Sigmoid colon (tissue), 7 donors: ENCODE data around the gene RASGRP2. TPM values are rescaled to one million over a fixed set of nuclear protein-coding genes. Genes with fewer than 3 reads are reported as not detected.

Experiments used
- DNase-seq: peaks from one replicate; pipeline ENCODE4 v3.0.0-alpha.2; 2019
- H3K27ac ChIP-seq, 4 donors: fragments of 200-600 bp; sonication (generic); one replicate each; pipeline ENCODE4 v1.5.1; 2016 to 2019; ENCODE audit warnings: mild to moderate bottlenecking in 1 of 4
- H3K27me3 ChIP-seq, 3 donors: fragments of 200-600 bp; sonication (generic); one replicate each; pipeline ENCODE4 v1.5.1; 2019; ENCODE audit warnings: mild to moderate bottlenecking in 1 of 3
- H3K36me3 ChIP-seq, 4 donors: fragments of 200-600 bp; sonication (generic); one replicate each; pipeline ENCODE4 v1.5.1; 2016 to 2019
- H3K4me1 ChIP-seq, 4 donors: fragments of 200-600 bp; sonication (generic); one replicate each; pipeline ENCODE4 v1.5.1; 2017 to 2019
- H3K4me3 ChIP-seq, 4 donors: fragments of 200-600 bp; sonication (generic); one replicate each; pipeline ENCODE4 v1.5.1; 2017 to 2019; ENCODE audit warnings: mild to moderate bottlenecking in 2 of 4, moderate library complexity in 1 of 4
- H3K9me3 ChIP-seq, 4 donors: fragments of 200-600 bp in 3 of 4; sonication (generic) in 3 of 4; one replicate each; pipeline versions ENCODE4 v1.5.1 to v1.6.1; 2013 to 2019
- EP300 ChIP-seq, 4 donors: sonication (generic); formaldehyde crosslinking; IDR thresholded peaks; one replicate each; pipeline ENCODE4 v1.6.1; 2017; ENCODE audit warnings: antibody characterized with exemption in 4 of 4
- POLR2A ChIP-seq, 2 donors: fragments of 450-650 bp; IDR thresholded peaks; one replicate each; pipeline ENCODE4 v1.6.1; 2016; ENCODE audit warnings: antibody characterized with exemption in 2 of 2, mild to moderate bottlenecking in 2 of 2, moderate library complexity in 2 of 2
- POLR2AphosphoS5 ChIP-seq, 4 donors: sonication (generic); formaldehyde crosslinking; IDR thresholded peaks; one replicate each; pipeline ENCODE4 v1.6.1; 2017; ENCODE audit warnings: antibody characterized with exemption in 4 of 4
- WGBS, 2 donors: extraction: QIAGEN DNeasy Blood & Tissue Kit; methylation state at CpG; one replicate each; pipeline ENCODE4 v1.1.7; 2013; 5-methylcytosine and 5-hydroxymethylcytosine counted together
- intact Hi-C: fragments of 100-400 bp; cut with DNase I; formaldehyde crosslinking; loops from one replicate; pipeline ENCODE4 v1.15.1; 2023
- polyA plus RNA-seq, 3 donors: library from polyadenylated mRNA; stranded (reverse); fragments of 200-250 nt; gene quantifications; one replicate each; pipeline ENCODE4 v1.2.3, GENCODE V29; 2013
- total RNA-seq, 4 donors: library from RNA; depleted of rRNA; stranded (reverse); fragments of >200 nt; gene quantifications; one replicate each; pipeline ENCODE4 v1.1.0, GENCODE V29; 2016
- TF ChIP-seq, protein P1 (sequence below), 4 experiments: fragments of 450-650 bp in 3 of 4; fragments of 200-600 bp in 1 of 4; IDR thresholded peaks; one replicate each; pipeline ENCODE4 v1.5.1; 2016 to 2019; ENCODE audit warnings: antibody characterized with exemption in 4 of 4, mild to moderate bottlenecking in 3 of 4, moderate library complexity in 2 of 4
- donor health status: healthy with polysubstance abuse.
- donor health status: Bipolar disorder and iron deficiency.
- donor health status: healthy.

Gene RASGRP2
- total RNA-seq (10 to 100 TPM; 26.7 to 77.0 (median 27.8) TPM), polyA plus RNA-seq (100 to 1,000 TPM in 1 of 3 donors, 1 to 10 TPM in 2; 2.1 to 101 (median 4.8) TPM)

DNA sequence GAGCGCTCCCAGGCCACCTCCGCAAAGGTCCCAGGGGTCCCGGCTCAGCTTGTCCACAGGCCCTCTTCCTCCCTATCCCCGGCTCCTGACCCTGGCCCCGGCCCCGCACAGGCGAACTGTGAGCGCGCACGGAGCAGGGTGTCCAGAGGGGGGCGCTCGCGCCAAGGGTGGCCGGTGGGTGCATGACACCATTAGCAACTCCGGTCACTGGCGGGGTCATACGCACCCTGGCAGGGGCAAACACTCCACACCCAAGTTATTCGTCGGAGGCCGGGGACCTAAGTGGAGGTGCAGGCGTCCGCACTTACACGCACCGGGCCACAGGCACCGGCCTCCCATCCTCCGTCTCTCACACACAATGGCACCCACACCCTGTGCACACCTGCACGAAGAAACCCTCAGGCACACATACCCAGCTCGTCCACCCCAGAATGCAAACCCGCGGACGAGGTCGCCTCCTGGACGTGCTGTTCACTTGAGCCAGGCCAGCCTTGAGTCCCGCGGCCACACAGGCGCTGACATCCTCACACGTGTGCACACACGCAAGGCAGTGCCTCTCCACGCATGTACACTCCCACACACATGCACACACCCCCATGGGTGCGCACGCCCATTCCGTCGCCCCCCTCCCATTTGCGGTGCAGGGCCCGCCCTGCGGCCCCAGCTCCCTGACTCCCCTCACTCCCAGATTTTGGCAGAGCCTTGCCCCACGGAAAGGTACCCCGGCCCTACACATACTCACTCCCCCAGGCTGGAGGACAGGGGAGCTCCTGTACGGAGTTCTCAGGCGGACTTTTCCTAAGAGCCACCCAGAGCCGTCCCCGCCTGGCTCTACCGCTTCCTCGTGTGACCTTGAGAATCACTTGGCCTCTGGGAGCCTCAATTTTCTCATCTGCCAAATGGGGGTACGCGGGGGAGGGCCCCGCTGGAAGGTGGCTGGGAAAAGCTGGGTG, at the start of gene RASGRP2:
RASGRP2 (minus strand) TSS at position 552 of the 953 bp plus-strand sequence. CDS start 1,276 bp downstream, outside the sequence.
- TF ChIP-seq, protein P1, sequence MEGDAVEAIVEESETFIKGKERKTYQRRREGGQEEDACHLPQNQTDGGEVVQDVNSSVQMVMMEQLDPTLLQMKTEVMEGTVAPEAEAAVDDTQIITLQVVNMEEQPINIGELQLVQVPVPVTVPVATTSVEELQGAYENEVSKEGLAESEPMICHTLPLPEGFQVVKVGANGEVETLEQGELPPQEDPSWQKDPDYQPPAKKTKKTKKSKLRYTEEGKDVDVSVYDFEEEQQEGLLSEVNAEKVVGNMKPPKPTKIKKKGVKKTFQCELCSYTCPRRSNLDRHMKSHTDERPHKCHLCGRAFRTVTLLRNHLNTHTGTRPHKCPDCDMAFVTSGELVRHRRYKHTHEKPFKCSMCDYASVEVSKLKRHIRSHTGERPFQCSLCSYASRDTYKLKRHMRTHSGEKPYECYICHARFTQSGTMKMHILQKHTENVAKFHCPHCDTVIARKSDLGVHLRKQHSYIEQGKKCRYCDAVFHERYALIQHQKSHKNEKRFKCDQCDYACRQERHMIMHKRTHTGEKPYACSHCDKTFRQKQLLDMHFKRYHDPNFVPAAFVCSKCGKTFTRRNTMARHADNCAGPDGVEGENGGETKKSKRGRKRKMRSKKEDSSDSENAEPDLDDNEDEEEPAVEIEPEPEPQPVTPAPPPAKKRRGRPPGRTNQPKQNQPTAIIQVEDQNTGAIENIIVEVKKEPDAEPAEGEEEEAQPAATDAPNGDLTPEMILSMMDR (IDR thresholded peaks at IDR 0.05) = peak; percentile 65 to 80 (median 72)
- TF ChIP-seq POLR2A (IDR thresholded peaks at IDR 0.05) (no peak), EP300 (IDR thresholded peaks at IDR 0.05) (no peak), POLR2AphosphoS5 (IDR thresholded peaks at IDR 0.05) (peak; percentile 34 to 74 (median 53))
- H3K4me1 ChIP-seq = peaks cover 0 to 50% (median 45%) of the 10 kb centered on the region in 4 donors
- no peaks in the 10 kb centered on the region for H3K27me3 ChIP-seq
- WGBS, 2 donors = 1 to 2% methylated on average over 57 of the region's 57 CpGs
- DNase-seq = peak; percentile 93
- peak within 1 kb of the TSS; percentile 95 to 98 (median 96) for H3K27ac ChIP-seq
- H3K36me3 ChIP-seq = peaks cover 0 to 8% (median 0%) of the 10 kb centered on the region in 4 donors
- peak within 1 kb of the TSS; percentile 37 to 86 (median 68) for H3K4me3 ChIP-seq
- no peaks in the 10 kb centered on the region for H3K9me3 ChIP-seq
- intact Hi-C loops = loop anchor here (2.0 kb wide), 1 partner anchor 35 kb away; the partner anchor contains the start of gene SF1

DNA sequence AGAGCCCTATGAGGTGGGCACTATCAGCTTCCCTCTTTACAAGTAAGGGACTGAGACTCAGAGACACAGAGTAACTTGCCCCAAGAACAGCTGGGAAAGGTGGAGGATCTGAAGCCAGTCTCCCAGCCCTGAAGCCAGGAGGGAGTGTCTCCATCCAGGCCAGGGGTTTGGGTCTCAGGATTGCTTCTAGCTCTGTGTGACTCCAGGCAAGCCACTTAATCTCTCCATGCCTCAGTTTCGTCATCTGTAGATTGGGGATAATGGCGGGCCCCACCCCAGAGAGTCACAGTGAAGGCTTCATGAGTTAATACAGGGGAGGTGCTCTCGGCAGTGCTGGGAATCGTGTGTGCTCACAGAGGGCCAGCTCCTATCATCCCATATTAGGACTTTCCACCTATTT, 48.5 kb upstream of the RASGRP2 start:
- Histone ChIP-seq H3K4me1 (peaks cover 0 to 7% (median 4%) of the 10 kb centered on the region in 4 donors), H3K9me3 (no peaks in the 10 kb centered on the region), H3K36me3 (peaks cover 4 to 50% (median 12%) of the 10 kb centered on the region in 4 donors), H3K4me3 (no peak overlapping the region), H3K27ac (no peak overlapping the region), H3K27me3 (no peaks in the 10 kb centered on the region)
- DNase-seq = no peak
- intact Hi-C loops = no loop called here
- TF ChIP-seq EP300 (IDR thresholded peaks at IDR 0.05) (no peak), POLR2AphosphoS5 (IDR thresholded peaks at IDR 0.05) (no peak), POLR2A (IDR thresholded peaks at IDR 0.05) (no peak)
- TF ChIP-seq, protein P1 (IDR thresholded peaks at IDR 0.05) = no peak
- 94 to 97% methylated on average over 4 of the region's 4 CpGs for WGBS, 2 donors

DNA sequence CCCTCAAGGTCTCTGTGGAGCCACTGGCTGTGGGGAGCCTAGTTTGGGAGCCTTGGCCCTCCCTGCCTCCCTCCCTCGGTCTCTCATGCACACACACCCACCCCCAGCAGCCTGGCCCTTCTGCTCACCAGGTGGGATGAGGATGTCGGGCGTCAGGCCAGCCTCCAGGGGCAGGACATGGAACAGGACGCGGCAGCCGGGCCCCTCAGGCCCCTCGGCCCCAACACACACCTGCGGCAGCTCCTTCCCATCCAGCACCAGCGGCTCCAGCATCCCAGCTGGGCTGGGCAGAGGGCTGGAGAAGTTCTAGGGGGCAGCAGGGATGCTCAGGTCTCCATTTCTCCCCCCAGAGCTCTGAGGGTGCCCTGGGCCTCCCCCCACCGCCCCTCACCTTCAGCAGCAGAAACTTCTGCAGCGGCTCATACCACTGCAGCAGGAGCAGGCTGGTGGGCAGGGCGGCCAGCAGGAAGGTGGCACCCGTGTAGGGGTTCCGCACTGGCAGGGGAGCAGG, 47.9 kb upstream of the RASGRP2 start:
- Histone ChIP-seq H3K9me3 (no peaks in the 10 kb centered on the region), H3K27ac (no peak overlapping the region), H3K4me1 (peaks cover 0 to 9% (median 6%) of the 10 kb centered on the region in 4 donors), H3K4me3 (no peak overlapping the region), H3K36me3 (peaks cover 0 to 44% (median 10%) of the 10 kb centered on the region in 4 donors), H3K27me3 (no peaks in the 10 kb centered on the region)
- TF ChIP-seq, protein P1 (IDR thresholded peaks at IDR 0.05) = no peak
- no peak for TF ChIP-seq POLR2AphosphoS5 (IDR thresholded peaks at IDR 0.05)
- no peak for TF ChIP-seq EP300 (IDR thresholded peaks at IDR 0.05)
- no peak for TF ChIP-seq POLR2A (IDR thresholded peaks at IDR 0.05)
- intact Hi-C loops = no loop called here
- peak; percentile 64 for DNase-seq
- 95 to 97% methylated on average over 14 of the region's 14 CpGs for WGBS, 2 donors

DNA sequence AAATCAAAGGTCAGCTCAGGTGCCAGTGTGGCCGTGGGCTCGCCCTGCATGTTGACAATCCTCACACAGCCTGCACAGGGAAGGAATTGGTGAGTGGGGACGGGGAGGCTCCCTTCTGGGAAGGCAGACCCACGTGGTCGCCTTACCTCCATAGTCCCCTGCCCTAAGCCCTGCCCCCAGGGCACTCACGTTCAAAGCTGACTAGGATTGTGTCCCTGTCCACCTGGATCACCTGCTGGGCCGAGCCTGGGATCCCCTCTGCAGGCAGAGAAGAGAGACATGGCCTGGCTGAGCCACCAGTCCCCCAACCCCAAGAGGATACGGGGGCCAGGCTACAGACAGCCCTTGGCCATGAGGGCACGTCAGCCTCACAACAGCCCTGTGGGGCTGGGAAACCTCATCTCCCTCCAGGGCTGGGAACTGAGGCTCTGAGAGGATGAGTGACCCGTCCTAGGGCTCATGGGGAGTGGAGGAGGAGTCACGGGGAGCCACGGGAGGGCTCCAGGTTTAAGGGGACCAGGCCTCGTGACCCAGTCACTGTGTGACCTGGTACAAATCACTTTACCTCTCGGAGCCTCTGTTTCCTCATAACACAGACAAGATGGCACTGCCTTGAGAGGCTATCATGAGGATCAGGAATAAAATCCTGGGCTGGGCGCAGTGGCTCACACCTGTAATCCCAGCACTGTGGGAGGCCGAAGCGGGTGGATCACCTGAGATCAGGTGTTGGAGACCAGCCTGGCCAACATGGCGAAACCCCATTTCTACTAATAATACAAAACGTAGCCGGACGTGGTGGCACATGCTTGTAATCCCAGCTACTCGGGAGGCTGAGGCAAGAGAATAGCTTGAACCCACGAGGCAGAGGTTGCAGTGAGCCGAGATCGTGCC, 46.5 kb upstream of the RASGRP2 start:
- DNase-seq = peak; percentile 59
- intact Hi-C loops = no loop called here

More for the DNA sequence above, 46.5 kb upstream of the RASGRP2 start:
- Histone ChIP-seq H3K27me3 (no peaks in the 10 kb centered on the region), H3K9me3 (no peaks in the 10 kb centered on the region), H3K27ac (no peak overlapping the region), H3K4me3 (no peak overlapping the region), H3K36me3 (peaks cover 0 to 30% (median 6%) of the 10 kb centered on the region in 4 donors), H3K4me1 (peaks cover 0 to 9% (median 6%) of the 10 kb centered on the region in 4 donors)
- TF ChIP-seq POLR2A (IDR thresholded peaks at IDR 0.05) = no peak
- TF ChIP-seq, protein P1 (IDR thresholded peaks at IDR 0.05) = no peak
- no peak for TF ChIP-seq POLR2AphosphoS5 (IDR thresholded peaks at IDR 0.05)
- no peak for TF ChIP-seq EP300 (IDR thresholded peaks at IDR 0.05)
- WGBS, 2 donors = 88 to 93% methylated on average over 25 of the region's 25 CpGs
